ENCODE results near the gene NLRP12.
A peak's percentile ranks its signal among the peaks of the same experiment; 100 is the strongest.
"Not testable (repeated sequence)": the region's sequence is repeated elsewhere in the genome, so short reads cannot be mapped to it uniquely, and the experiment has no call there.

The NLRP12 gene

GRCh38 chr19:53785196-53785889, 38.8 kb downstream of the NLRP12 start:
- Histone ChIP-seq H3K27me3 (no peaks in the 10 kb centered on the region), H3K4me3 (peak overlapping the region in 2 of 10 experiments; percentile 4 to 8; a peak in 4 of 20 replicates), H3K4me1 (peaks cover 18 to 33% (median 24%) of the 10 kb centered on the region in 10 experiments), H3K36me3 (no peaks in the 10 kb centered on the region), H3K9ac (peak overlapping the region in 9 of 11 experiments; percentile 11 to 71 (median 49); a peak in 16 of 22 replicates), H3K27ac (peak overlapping the region in 9 of 11 experiments; percentile 2 to 85 (median 65); a peak in 16 of 22 replicates), H3K9me3 (replicated peaks in 1 of 11) (no peaks in the 10 kb centered on the region), H4K20me1 (peaks cover 0 to 24% (median 0%) of the 10 kb centered on the region in 11 experiments; a peak in 9 of 22 replicates), H3K4me2 (peak overlapping the region; percentile 74 to 87 (median 76))
- TF ChIP-seq Cebpa-rat (IDR thresholded peaks at IDR 0.05): no peak

- no peak overlapping the region; a peak in 1 of 22 replicates for H3K27ac ChIP-seq
- H3K9ac ChIP-seq: no peak overlapping the region
- no peak for TF ChIP-seq Cebpa-rat (IDR thresholded peaks at IDR 0.05)
Measured at GRCh38 chr19:53782698-53783097, 41.4 kb downstream of the NLRP12 start.

GRCh38 chr19:53781332-53781731, 42.8 kb downstream of the NLRP12 start:
- H3K9me3 ChIP-seq (replicated peaks in 1 of 11); H3K4me2 ChIP-seq; H3K27ac ChIP-seq; H3K9ac ChIP-seq; H3K27me3 ChIP-seq; H4K20me1 ChIP-seq; H3K36me3 ChIP-seq; H3K4me3 ChIP-seq: not testable (repeated sequence)
- peaks cover 16 to 21% (median 20%) of the 10 kb centered on the region in 10 experiments for H3K4me1 ChIP-seq

More at GRCh38 chr19:53782698-53783097, 41.4 kb downstream of the NLRP12 start:
- Histone ChIP-seq H3K9me3 (replicated peaks in 1 of 11) (no peaks in the 10 kb centered on the region), H3K4me1 (peaks cover 18 to 33% (median 24%) of the 10 kb centered on the region in 10 experiments), H3K4me3 (no peak overlapping the region), H3K27me3 (no peaks in the 10 kb centered on the region), H3K36me3 (no peaks in the 10 kb centered on the region), H3K4me2 (no peak overlapping the region), H4K20me1 (peaks cover 0 to under 1% (median 0%) of the 10 kb centered on the region in 11 experiments; a peak in 1 of 22 replicates)

- H3K4me1 ChIP-seq: peaks cover 8 to 13% (median 12%) of the 10 kb centered on the region in 10 experiments
- H3K27ac ChIP-seq: no peak overlapping the region
- H4K20me1 ChIP-seq: no peaks in the 10 kb centered on the region
- H3K9ac ChIP-seq: no peak overlapping the region
- H3K36me3 ChIP-seq: no peaks in the 10 kb centered on the region
- no peak overlapping the region for H3K4me2 ChIP-seq
- H3K9me3 ChIP-seq (replicated peaks in 1 of 11): no peaks in the 10 kb centered on the region
- no peaks in the 10 kb centered on the region for H3K27me3 ChIP-seq
- no peak for TF ChIP-seq Cebpa-rat (IDR thresholded peaks at IDR 0.05)
- H3K4me3 ChIP-seq: no peak overlapping the region
Measured at GRCh38 chr19:53780506-53780905, 43.6 kb downstream of the NLRP12 start.

DNA sequence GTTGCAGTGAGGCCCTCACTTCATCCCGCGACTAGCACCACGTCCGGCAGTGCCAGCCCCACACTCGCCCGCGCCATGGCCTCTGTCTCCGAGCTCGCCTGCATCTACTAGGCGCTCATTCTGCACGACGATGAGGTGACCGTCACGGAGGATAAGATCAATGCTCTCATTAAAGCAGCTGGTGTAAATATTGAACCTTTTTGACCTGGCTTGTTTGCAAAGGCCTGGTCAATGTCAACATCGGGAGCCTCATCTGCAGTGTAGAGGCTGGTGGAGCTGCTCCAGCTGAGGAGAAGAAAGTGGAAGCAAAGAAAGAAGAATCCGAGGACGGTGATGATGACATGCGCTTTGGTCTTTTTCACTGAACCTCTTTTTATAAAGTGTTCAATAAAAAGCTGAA, 48.6 kb downstream of the NLRP12 start:
- H3K36me3 ChIP-seq: no peaks in the 10 kb centered on the region
- H4K20me1 ChIP-seq: no peaks in the 10 kb centered on the region
- no peaks in the 10 kb centered on the region for H3K4me1 ChIP-seq
- H3K27me3 ChIP-seq: no peaks in the 10 kb centered on the region
- H3K4me3 ChIP-seq: no peak overlapping the region
- H3K9ac ChIP-seq: no peak overlapping the region
- no peak overlapping the region for H3K27ac ChIP-seq
- no peak overlapping the region for H3K4me2 ChIP-seq
- H3K9me3 ChIP-seq (replicated peaks in 1 of 11): no peaks in the 10 kb centered on the region
- no peak for TF ChIP-seq Cebpa-rat (IDR thresholded peaks at IDR 0.05)

DNA sequence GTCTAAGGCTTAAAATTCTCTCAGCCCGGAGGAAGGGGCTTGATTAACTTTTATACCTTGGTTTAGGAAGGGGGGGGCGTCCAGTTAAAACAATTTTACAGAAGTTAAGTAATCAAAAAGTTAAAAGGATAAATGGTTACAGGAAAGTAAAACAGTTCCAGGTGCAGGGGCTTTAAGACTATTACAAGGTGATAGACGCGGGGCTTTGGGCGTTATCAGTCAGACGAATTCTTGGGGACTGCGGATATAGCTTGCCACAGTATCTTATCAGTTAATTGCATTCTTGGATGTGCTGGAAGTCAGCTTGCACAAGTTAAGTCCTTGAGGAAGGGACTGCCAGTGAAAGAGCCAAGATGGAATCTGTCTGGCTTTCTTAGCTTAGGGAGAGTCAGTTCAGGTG, 49.6 kb downstream of the NLRP12 start:
- H3K4me1 ChIP-seq; H3K36me3 ChIP-seq; H3K4me2 ChIP-seq; H4K20me1 ChIP-seq; H3K9ac ChIP-seq; H3K27me3 ChIP-seq; H3K4me3 ChIP-seq; H3K9me3 ChIP-seq (replicated peaks in 1 of 11); H3K27ac ChIP-seq: not testable (repeated sequence)

DNA sequence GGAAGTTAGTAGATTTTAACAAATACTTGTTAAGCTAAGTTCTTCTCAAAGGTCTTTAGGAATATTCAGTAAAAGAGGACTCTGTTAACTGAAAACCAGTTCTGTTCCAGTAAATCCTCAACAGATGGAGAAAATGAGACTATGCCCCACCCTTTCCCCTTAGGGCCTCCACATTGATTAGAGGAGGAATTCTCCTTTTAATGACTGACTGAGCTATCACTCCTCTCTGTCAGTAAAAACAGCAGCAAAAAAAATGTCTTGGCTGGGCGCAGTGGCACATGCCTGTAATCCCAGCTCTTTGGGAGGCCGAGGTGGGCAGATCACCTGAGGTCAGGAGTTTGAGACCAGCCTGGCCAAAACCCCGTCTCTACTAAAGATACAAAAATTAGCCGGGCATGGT, 50.1 kb downstream of the NLRP12 start:
- H3K4me2 ChIP-seq: no peak overlapping the region
- no peaks in the 10 kb centered on the region for H3K9me3 ChIP-seq (replicated peaks in 1 of 11)
- no peaks in the 10 kb centered on the region for H4K20me1 ChIP-seq
- H3K27me3 ChIP-seq: no peaks in the 10 kb centered on the region
- TF ChIP-seq Cebpa-rat (IDR thresholded peaks at IDR 0.05): no peak
- no peak overlapping the region for H3K9ac ChIP-seq
- H3K27ac ChIP-seq: no peak overlapping the region
- no peaks in the 10 kb centered on the region for H3K36me3 ChIP-seq
- H3K4me1 ChIP-seq: peaks cover 0 to 4% (median 0%) of the 10 kb centered on the region in 10 experiments; a peak in 1 of 20 replicates
- no peak overlapping the region for H3K4me3 ChIP-seq

DNA sequence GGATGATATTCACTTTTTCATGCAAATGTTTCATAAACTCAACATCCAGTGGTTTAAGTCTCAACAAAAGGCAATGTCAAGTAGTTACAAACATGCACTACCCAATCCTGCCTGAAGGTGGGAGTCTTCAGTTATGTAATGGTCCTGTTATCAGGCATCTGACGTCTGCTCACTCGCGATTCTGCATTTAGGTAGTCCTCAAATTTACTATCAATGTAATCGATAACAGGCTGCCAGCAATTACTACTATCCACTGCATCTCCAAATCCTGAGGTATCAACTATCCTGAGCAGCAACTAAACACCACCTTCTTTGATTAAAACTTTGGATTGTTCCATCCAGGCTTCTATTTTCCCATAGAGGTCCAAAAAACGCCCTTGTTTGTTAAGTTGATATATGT, 51.2 kb downstream of the NLRP12 start:
- Histone ChIP-seq H3K4me1 (peaks cover 0 to 6% (median 0%) of the 10 kb centered on the region in 10 experiments; a peak in 1 of 20 replicates), H3K27me3 (no peaks in the 10 kb centered on the region), H3K27ac (no peak overlapping the region), H3K9ac (no peak overlapping the region), H3K4me3 (no peak overlapping the region), H3K4me2 (peak overlapping the region in 2 of 11 experiments; percentile 36 to 44; a peak in 2 of 22 replicates), H4K20me1 (no peaks in the 10 kb centered on the region), H3K36me3 (no peaks in the 10 kb centered on the region), H3K9me3 (replicated peaks in 1 of 11) (no peaks in the 10 kb centered on the region)
- TF ChIP-seq Cebpa-rat (IDR thresholded peaks at IDR 0.05): no peak

- Histone ChIP-seq H3K9me3 (replicated peaks in 1 of 11) (no peaks in the 10 kb centered on the region), H3K27me3 (no peaks in the 10 kb centered on the region), H3K4me3 (no peak overlapping the region), H3K9ac (no peak overlapping the region), H4K20me1 (no peaks in the 10 kb centered on the region), H3K4me2 (no peak overlapping the region), H3K4me1 (peaks cover 0 to 6% (median 0%) of the 10 kb centered on the region in 10 experiments; a peak in 1 of 20 replicates), H3K36me3 (no peaks in the 10 kb centered on the region), H3K27ac (no peak overlapping the region)
- TF ChIP-seq Cebpa-rat (IDR thresholded peaks at IDR 0.05): no peak
Measured at GRCh38 chr19:53771144-53771543, 53.0 kb downstream of the NLRP12 start.

- H3K27ac ChIP-seq; H3K27me3 ChIP-seq; H3K9me3 ChIP-seq (replicated peaks in 1 of 11); H4K20me1 ChIP-seq; H3K9ac ChIP-seq; H3K4me3 ChIP-seq; H3K36me3 ChIP-seq; H3K4me2 ChIP-seq: not testable (repeated sequence)
- peaks cover 0 to 12% (median 2%) of the 10 kb centered on the region in 10 experiments; a peak in 7 of 20 replicates for H3K4me1 ChIP-seq
Measured at GRCh38 chr19:53769696-53770309, 54.3 kb downstream of the NLRP12 start.
